ENCODE measurements around the gene SUSD1.
"Not testable (repeated sequence)": the region's sequence is repeated elsewhere in the genome, so short reads cannot be mapped to it uniquely, and the experiment has no call there.

The SUSD1 gene

GRCh38 chr9:112174965-112175795 is at the start of gene SUSD1:
TSS of gene SUSD1 (minus strand) at chr9:112175297. CDS start at chr9:112175235, 62 bp downstream.
- peak; percentile 17 for DNase-seq (ENCODE audit: low read depth)

GRCh38 chr9:112224401-112225289 is 49.5 kb upstream of the SUSD1 start:
- no peak for DNase-seq (ENCODE audit: low read depth)

GRCh38 chr9:112218908-112219307 is 43.8 kb upstream of the SUSD1 start:
- DNase-seq (ENCODE audit: low read depth): no peak

- no peak for DNase-seq (ENCODE audit: low read depth)
Measured at GRCh38 chr9:112212926-112213325, 37.8 kb upstream of the SUSD1 start.

GRCh38 chr9:112207451-112207850 is 32.4 kb upstream of the SUSD1 start:
- DNase-seq (ENCODE audit: low read depth): no peak

GRCh38 chr9:112203536-112203935 is 28.4 kb upstream of the SUSD1 start:
- no peak for DNase-seq (ENCODE audit: low read depth)

- DNase-seq (ENCODE audit: low read depth): no peak
Measured at GRCh38 chr9:112200711-112201110, 25.6 kb upstream of the SUSD1 start.

GRCh38 chr9:112198646-112199045 is 23.5 kb upstream of the SUSD1 start:
- DNase-seq (ENCODE audit: low read depth): no peak

- no peak for DNase-seq (ENCODE audit: low read depth)
Measured at GRCh38 chr9:112194969-112195431, 19.9 kb upstream of the SUSD1 start.

GRCh38 chr9:112193572-112194288 is 18.6 kb upstream of the SUSD1 start:
- no peak for DNase-seq (ENCODE audit: low read depth)

GRCh38 chr9:112190320-112190719 is 15.2 kb upstream of the SUSD1 start:
- DNase-seq (ENCODE audit: low read depth): not testable (repeated sequence)

- DNase-seq (ENCODE audit: low read depth): no peak
Measured at GRCh38 chr9:112188884-112189283, 13.8 kb upstream of the SUSD1 start.

GRCh38 chr9:112187404-112187803 is 12.3 kb upstream of the SUSD1 start:
- DNase-seq (ENCODE audit: low read depth): no peak

- no peak for DNase-seq (ENCODE audit: low read depth)
Measured at GRCh38 chr9:112186695-112187094, 11.6 kb upstream of the SUSD1 start.

GRCh38 chr9:112184946-112185345 is 9.8 kb upstream of the SUSD1 start:
- no peak for DNase-seq (ENCODE audit: low read depth)

GRCh38 chr9:112184221-112184620 is 9.1 kb upstream of the SUSD1 start:
- no peak for DNase-seq (ENCODE audit: low read depth)

- peak; percentile 14 for DNase-seq (ENCODE audit: low read depth)
Measured at GRCh38 chr9:112180387-112180881, 5.3 kb upstream of the SUSD1 start.

- DNase-seq (ENCODE audit: low read depth): no peak
Measured at GRCh38 chr9:112179816-112180215, 4.7 kb upstream of the SUSD1 start.

- no peak for DNase-seq (ENCODE audit: low read depth)
Measured at GRCh38 chr9:112176524-112176923, 1.4 kb upstream of the SUSD1 start.

- DNase-seq (ENCODE audit: low read depth): no peak
Measured at GRCh38 chr9:112175796-112176315, 759 bp upstream of the SUSD1 start.

- DNase-seq (ENCODE audit: low read depth): peak; percentile 55
Measured at GRCh38 chr9:112174222-112174964, 704 bp downstream of the SUSD1 start.
